T-helper 1 cell treated with Interleukin-12 subunit alpha and Interleukin-12 subunit beta and Interleukin-4 antibody, amounts not matched to agents 30 μg/mL and 1 μg/mL, for 36 hours (primary cell): ENCODE results near the gene EPHA3.

Experiments
- H3K27ac Mint-ChIP-seq: one replicate; pipeline ENCODE4 v1.8.0; 2021; ENCODE audit warnings: mild to moderate bottlenecking, mixed read lengths
- H3K27me3 Mint-ChIP-seq: one replicate; pipeline ENCODE4 v1.8.0; 2021; ENCODE audit warnings: low read depth, mixed read lengths
- H3K36me3 Mint-ChIP-seq: one replicate; pipeline ENCODE4 v1.8.0; 2021; ENCODE audit warnings: low read depth, mixed read lengths
- H3K4me1 Mint-ChIP-seq: one replicate; pipeline ENCODE4 v1.8.0; 2021; ENCODE audit warnings: low read depth, mixed read lengths
- H3K4me3 Mint-ChIP-seq: one replicate; pipeline ENCODE4 v1.8.0; 2021; ENCODE audit warnings: mild to moderate bottlenecking, moderate library complexity, mixed read lengths
- H3K9me3 Mint-ChIP-seq: one replicate; pipeline ENCODE4 v1.8.0; 2021; ENCODE audit warnings: mixed read lengths

Gene EPHA3

DNA sequence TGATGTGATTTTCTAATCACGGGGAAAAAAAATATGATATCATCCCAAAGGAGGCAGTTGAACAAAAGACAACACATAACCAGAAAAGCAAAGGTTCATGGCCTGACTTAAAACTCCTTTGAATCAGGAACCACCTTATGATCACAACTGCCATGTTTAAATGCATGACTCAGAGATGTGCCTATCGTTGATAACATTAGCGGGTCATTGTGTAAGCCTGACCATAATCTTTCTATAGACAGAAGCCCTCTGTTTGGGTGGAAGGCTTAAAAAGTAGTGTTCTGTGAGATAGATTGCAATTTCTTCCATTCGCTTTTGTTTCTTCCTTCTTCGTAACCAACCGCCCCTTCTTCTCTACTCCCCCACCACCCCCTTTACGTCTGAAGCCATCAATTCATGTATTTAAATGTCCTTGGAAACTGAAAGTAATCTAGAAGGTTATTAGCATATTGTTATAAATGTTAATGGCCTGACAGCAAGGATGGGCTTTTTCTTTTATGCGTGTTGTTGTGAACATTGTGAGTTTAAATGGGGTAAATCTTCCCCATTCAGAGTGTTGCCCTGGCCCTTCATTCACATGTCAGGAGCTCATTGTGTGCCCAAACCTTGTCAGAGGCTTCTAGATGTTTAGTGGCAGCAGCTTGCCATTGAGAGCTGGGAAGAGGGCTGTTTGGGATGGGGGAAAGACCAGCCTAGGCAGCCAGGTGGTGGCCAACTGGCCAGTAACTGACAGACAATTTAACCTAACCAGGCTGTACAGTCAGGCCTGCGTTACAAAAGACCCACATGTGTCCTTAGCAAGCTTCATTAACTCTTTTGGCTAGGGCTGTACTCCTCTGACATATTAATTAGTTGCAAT, 64.5 kb downstream of the EPHA3 start:
- no peaks in the 10 kb centered on the region for H3K36me3 Mint-ChIP-seq
- no peaks in the 10 kb centered on the region for H3K4me1 Mint-ChIP-seq
- H3K4me3 Mint-ChIP-seq: no peak overlapping the region
- no peaks in the 10 kb centered on the region for H3K9me3 Mint-ChIP-seq
- H3K27me3 Mint-ChIP-seq: no peaks in the 10 kb centered on the region
- no peak overlapping the region for H3K27ac Mint-ChIP-seq

DNA sequence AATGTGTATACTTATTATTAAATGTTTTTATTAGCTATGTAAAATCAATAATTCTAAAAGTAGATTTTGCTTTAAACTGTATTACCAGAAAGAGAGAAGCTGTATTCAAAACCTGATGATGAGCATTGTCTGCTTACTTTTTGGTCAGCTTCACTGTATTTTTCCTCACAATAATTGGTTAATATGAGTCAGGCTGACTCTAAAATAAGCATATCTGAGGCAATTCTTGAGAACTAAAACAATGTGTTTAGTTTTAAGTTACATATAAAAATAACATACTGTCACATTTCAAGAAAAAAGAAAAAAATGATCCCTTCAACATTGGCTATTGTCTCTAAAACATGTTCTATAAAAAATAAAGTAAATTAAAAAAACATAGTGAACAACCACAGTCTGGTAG, 66.1 kb downstream of the EPHA3 start:
- H3K4me3 Mint-ChIP-seq: no peak overlapping the region
- H3K27ac Mint-ChIP-seq: no peak overlapping the region
- peaks cover 2% of the 10 kb centered on the region for H3K4me1 Mint-ChIP-seq
- H3K9me3 Mint-ChIP-seq: peaks cover 3% of the 10 kb centered on the region
- no peaks in the 10 kb centered on the region for H3K36me3 Mint-ChIP-seq
- no peaks in the 10 kb centered on the region for H3K27me3 Mint-ChIP-seq

DNA sequence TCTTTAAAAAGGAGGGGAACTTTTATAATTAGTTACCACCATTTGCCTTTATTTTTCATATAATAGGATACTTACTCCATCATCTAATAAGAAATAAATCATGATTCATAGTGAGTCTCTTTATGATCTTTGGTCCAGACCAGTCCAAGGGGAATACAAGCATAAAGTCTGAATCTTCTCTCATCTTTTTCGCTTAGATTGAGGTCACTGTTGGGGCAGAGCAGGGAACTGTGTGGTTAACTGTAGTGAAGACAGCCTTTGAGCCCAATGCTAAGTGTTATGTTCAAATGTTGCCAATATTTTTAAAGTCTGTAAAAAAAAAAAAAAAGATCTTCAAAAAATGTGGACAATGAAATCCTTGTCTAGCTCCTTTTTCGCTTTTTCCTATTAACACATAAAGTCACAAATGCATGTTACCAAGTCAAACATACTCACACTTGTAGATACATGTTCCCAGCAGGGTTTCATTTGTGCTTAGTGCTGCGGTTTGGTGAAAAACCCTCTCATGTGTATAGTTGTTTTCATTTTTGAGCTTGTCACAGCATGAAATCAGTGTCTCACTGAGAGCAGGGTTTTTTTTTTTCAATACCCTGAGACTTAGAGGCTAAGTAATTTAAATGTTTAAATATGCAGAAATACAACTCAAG, 72.1 kb downstream of the EPHA3 start:
- H3K9me3 Mint-ChIP-seq: peaks cover 3% of the 10 kb centered on the region
- H3K4me1 Mint-ChIP-seq: peaks cover 2% of the 10 kb centered on the region
- H3K4me3 Mint-ChIP-seq: no peak overlapping the region
- H3K27me3 Mint-ChIP-seq: no peaks in the 10 kb centered on the region
- no peaks in the 10 kb centered on the region for H3K36me3 Mint-ChIP-seq
- no peak overlapping the region for H3K27ac Mint-ChIP-seq

DNA sequence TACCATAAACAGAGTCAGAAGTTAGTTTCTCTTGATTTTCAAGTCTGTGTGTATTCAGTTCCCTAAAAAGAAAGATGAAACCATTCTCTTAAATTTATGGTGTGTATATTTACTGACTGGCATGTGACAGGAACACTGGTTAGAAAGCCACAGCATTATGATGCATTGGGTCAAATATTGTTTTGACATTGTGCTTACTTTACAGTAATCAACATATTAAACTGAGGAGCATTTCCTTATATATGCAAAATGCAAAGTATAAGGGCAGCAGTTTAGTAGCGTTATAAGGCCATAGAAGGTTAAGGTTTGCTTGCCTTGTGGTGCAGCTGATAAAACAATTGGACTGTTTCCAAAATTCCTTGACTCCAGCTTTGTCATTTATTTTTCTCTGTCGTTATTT, 72.9 kb downstream of the EPHA3 start:
- peaks cover 2% of the 10 kb centered on the region for H3K4me1 Mint-ChIP-seq
- no peaks in the 10 kb centered on the region for H3K27me3 Mint-ChIP-seq
- no peak overlapping the region for H3K4me3 Mint-ChIP-seq
- H3K36me3 Mint-ChIP-seq: no peaks in the 10 kb centered on the region
- peaks cover 3% of the 10 kb centered on the region for H3K9me3 Mint-ChIP-seq
- H3K27ac Mint-ChIP-seq: no peak overlapping the region

GRCh38 chr3:89182056-89182455, 74.6 kb downstream of the EPHA3 start:
- peaks cover 3% of the 10 kb centered on the region for H3K9me3 Mint-ChIP-seq
- H3K27me3 Mint-ChIP-seq: no peaks in the 10 kb centered on the region
- H3K4me1 Mint-ChIP-seq: peaks cover 2% of the 10 kb centered on the region
- H3K36me3 Mint-ChIP-seq: no peaks in the 10 kb centered on the region
- no peak overlapping the region for H3K4me3 Mint-ChIP-seq
- no peak overlapping the region for H3K27ac Mint-ChIP-seq

DNA sequence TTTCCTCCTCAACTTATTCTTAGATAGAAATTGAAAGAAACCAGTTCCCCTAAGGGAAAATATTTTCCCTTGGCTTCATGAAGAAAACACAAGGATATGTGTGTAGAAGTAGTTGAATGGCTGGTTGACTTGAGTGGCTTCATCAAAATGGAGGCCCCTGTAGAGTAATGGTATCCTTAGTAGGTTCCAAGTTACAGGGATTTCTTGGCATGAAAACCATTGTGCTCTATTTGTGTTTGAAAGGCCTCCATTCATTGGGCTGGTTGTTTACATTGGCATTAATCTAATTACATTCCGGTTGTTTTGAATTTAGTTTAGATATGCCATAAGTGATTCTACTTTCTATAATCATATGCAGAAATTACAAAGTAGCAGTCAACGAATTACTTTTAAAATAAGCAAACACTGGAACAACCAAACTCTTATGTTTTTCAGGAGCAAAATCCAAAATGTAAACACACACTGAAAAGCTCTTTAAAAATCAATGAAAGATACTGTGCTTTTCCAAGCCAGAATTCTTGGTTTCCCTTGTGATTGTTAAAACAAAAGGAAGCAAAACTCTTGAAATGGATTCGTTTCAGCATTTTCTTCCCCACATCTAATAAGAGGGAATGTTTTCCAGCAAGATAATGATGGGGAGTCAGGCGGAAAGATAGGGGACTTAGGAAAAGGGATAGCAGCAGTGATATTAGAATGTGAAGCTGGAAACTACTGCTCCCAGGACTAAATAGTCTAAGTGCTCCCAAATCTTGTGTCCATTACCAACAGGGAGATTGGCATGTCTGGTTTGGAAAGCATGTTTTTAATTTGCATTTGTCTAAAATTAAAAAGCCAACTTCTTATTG, 77.0 kb downstream of the EPHA3 start:
- Mint-ChIP-seq H3K4me3 (no peak overlapping the region), H3K27ac (no peak overlapping the region), H3K4me1 (no peaks in the 10 kb centered on the region), H3K27me3 (no peaks in the 10 kb centered on the region), H3K36me3 (no peaks in the 10 kb centered on the region), H3K9me3 (no peaks in the 10 kb centered on the region)

DNA sequence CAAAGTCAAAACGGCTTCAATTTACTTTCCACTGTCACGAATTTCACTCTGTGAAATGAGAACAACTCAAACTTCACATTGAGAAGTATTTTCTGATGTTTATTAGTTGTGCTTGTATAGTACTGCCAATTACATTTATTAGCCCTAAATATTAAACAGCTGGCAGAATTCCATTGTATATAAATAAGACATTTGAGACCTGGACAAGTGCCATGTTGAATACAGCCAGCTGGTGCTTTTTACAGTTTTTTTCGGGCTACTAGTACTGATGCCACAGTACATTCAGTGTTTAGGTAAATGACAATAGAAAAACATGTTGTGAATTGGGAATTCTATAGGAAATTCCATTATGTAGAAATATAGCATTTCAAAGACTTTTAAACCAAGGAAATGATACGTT, 79.0 kb downstream of the EPHA3 start:
- Mint-ChIP-seq H3K27me3 (no peaks in the 10 kb centered on the region), H3K9me3 (no peaks in the 10 kb centered on the region), H3K36me3 (no peaks in the 10 kb centered on the region), H3K4me1 (no peaks in the 10 kb centered on the region), H3K27ac (no peak overlapping the region), H3K4me3 (no peak overlapping the region)

DNA sequence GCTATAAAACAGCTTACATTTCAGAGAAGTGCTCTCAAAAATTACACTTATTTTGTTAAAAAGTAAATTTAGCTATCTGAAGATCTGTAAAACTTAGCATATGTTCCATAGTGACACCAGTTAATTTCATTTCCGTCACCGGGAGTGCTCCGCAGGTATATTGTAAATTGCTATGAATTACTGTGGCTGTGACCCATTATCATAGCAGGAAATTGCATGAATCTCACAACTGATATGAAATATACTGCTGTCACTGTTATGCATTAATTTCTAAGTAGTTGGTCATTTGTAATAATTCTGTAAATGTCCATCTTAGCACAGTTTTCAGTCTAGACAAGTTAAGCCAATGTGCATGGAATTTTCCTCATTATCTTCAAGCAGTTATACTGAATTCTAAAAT, 91.2 kb downstream of the EPHA3 start:
- peaks cover 10% of the 10 kb centered on the region for H3K9me3 Mint-ChIP-seq
- no peaks in the 10 kb centered on the region for H3K36me3 Mint-ChIP-seq
- H3K27ac Mint-ChIP-seq: no peak overlapping the region
- no peak overlapping the region for H3K4me3 Mint-ChIP-seq
- no peaks in the 10 kb centered on the region for H3K4me1 Mint-ChIP-seq
- no peaks in the 10 kb centered on the region for H3K27me3 Mint-ChIP-seq

GRCh38 chr3:89212619-89213018, 105.2 kb downstream of the EPHA3 start:
- H3K27me3 Mint-ChIP-seq: no peaks in the 10 kb centered on the region
- H3K4me3 Mint-ChIP-seq: no peak overlapping the region
- H3K9me3 Mint-ChIP-seq: no peaks in the 10 kb centered on the region
- H3K4me1 Mint-ChIP-seq: no peaks in the 10 kb centered on the region
- H3K36me3 Mint-ChIP-seq: no peaks in the 10 kb centered on the region
- H3K27ac Mint-ChIP-seq: no peak overlapping the region

- Mint-ChIP-seq H3K4me1 (no peaks in the 10 kb centered on the region), H3K27ac (no peak overlapping the region), H3K36me3 (no peaks in the 10 kb centered on the region), H3K4me3 (no peak overlapping the region), H3K27me3 (no peaks in the 10 kb centered on the region), H3K9me3 (peaks cover 3% of the 10 kb centered on the region)
Measured at GRCh38 chr3:89216016-89216739, 108.8 kb downstream of the EPHA3 start.

DNA sequence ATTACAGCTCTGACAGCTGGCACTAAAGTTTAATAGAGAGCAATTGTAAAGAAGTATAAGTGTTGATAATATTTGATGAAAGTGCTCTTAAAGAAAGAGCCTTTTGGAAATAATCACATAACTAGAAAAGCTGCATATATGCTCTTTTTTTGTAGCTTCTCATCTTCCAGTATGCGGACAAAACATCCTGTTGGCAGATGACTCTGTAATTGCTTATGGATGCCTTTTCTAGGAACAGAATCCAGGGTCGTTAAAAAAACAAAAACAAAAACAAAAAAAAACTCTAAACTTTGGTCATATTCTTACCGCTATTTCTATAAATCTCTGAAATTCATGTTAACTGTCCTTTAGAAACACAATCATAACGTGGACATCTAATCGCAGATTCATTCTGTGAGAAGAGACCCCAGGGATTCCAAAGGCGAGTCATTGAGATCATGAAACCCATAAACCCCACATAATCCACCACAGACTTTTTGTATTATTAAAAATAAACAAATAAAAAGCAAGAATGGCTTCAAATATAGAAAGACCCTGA, 109.8 kb downstream of the EPHA3 start:
- Mint-ChIP-seq H3K4me3 (no peak overlapping the region), H3K36me3 (no peaks in the 10 kb centered on the region), H3K27me3 (no peaks in the 10 kb centered on the region), H3K27ac (no peak overlapping the region), H3K9me3 (peaks cover 3% of the 10 kb centered on the region), H3K4me1 (no peaks in the 10 kb centered on the region)

- no peak overlapping the region for H3K4me3 Mint-ChIP-seq
- peaks cover 3% of the 10 kb centered on the region for H3K9me3 Mint-ChIP-seq
- no peak overlapping the region for H3K27ac Mint-ChIP-seq
- no peaks in the 10 kb centered on the region for H3K36me3 Mint-ChIP-seq
- no peaks in the 10 kb centered on the region for H3K4me1 Mint-ChIP-seq
- no peaks in the 10 kb centered on the region for H3K27me3 Mint-ChIP-seq
Measured at GRCh38 chr3:89221924-89222323, 114.5 kb downstream of the EPHA3 start.

DNA sequence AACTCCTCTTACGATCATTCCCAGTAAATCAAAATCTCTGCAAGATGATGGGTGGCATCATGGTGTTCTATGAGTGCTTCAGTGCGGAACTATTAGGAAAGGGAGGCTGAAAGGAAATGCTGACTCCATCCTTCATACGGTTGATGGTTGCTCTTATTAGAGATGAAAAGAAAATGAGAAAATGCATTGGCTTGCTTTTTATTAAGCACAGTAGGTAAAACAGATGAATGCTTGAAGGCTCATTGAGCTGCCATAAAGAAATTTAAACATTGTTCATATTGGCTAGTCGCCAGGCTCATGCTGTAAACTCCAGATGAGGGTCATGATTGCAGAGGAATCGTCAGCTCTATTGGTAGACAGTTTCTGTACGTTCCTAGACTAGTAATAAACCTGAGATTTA, 115.8 kb downstream of the EPHA3 start:
- Mint-ChIP-seq H3K27ac (no peak overlapping the region), H3K4me1 (no peaks in the 10 kb centered on the region), H3K9me3 (peaks cover 3% of the 10 kb centered on the region), H3K4me3 (no peak overlapping the region), H3K27me3 (no peaks in the 10 kb centered on the region), H3K36me3 (no peaks in the 10 kb centered on the region)

DNA sequence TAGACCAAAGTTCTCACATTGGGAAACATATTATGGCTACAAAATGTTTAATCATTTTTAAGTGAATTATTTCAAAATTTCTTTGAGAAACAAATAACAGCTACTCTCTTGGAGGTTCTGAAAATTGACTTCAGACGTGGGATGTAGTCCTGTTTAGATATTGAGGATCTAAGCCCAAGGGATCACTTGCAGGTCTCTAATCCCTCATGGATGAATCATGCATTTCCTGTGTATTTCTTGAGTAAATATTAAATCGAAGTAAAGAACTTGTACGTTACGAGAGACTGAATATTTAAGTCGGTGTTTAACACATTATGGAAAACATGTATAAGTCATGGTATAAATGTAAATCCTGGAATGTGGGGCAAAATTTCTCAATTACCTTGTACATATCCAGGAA, 119.8 kb downstream of the EPHA3 start:
- H3K4me3 Mint-ChIP-seq: no peak overlapping the region
- no peaks in the 10 kb centered on the region for H3K27me3 Mint-ChIP-seq
- no peak overlapping the region for H3K27ac Mint-ChIP-seq
- H3K36me3 Mint-ChIP-seq: no peaks in the 10 kb centered on the region
- H3K9me3 Mint-ChIP-seq: no peaks in the 10 kb centered on the region
- H3K4me1 Mint-ChIP-seq: no peaks in the 10 kb centered on the region
